ENCODE results near the gene MBNL2.

DNA sequence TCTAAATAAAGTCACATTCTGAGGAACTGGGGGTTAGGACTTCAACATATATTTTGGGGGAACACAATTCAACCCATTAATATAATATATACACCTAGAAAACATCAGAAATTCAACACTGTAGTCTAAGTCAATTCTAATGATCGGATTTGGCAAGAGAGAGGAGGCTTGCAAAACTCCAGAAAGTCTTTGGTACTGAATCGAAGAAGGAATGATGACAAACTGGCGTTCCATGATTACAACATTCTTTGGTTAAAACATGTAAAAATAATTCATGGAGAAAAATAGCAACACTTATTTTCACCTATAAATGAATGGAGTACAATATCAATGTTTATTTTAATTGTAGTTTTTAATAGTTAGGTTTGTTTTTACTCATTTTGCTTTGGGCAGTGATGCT is 62.4 kb downstream of the MBNL2 start:
- no peak for TF ChIP-seq POLR2A (IDR thresholded peaks at IDR 0.05)
- TF ChIP-seq, protein P1, sequence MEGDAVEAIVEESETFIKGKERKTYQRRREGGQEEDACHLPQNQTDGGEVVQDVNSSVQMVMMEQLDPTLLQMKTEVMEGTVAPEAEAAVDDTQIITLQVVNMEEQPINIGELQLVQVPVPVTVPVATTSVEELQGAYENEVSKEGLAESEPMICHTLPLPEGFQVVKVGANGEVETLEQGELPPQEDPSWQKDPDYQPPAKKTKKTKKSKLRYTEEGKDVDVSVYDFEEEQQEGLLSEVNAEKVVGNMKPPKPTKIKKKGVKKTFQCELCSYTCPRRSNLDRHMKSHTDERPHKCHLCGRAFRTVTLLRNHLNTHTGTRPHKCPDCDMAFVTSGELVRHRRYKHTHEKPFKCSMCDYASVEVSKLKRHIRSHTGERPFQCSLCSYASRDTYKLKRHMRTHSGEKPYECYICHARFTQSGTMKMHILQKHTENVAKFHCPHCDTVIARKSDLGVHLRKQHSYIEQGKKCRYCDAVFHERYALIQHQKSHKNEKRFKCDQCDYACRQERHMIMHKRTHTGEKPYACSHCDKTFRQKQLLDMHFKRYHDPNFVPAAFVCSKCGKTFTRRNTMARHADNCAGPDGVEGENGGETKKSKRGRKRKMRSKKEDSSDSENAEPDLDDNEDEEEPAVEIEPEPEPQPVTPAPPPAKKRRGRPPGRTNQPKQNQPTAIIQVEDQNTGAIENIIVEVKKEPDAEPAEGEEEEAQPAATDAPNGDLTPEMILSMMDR (IDR thresholded peaks at IDR 0.05), result no peak
- no peak for TF ChIP-seq POLR2AphosphoS5 (IDR thresholded peaks at IDR 0.05)
